AG04450 (cell line): Measurements from ENCODE around the gene FPR2. TPM values are rescaled to one million over a fixed set of nuclear protein-coding genes. Genes with fewer than 3 reads are reported as not detected.

Experiments
- CTCF ChIA-PET: fragments of 300-600, 350-600 bp; formaldehyde crosslinking; extraction: SDS; loops from one replicate; lab custom pipeline; 2022; ENCODE audit warnings: antibody characterized with exemption, inconsistent platforms; lab: Charles Lee
- POLR2A ChIA-PET: fragments of 350-600 bp; formaldehyde crosslinking; extraction: SDS; loops from one replicate; lab custom pipeline; 2021; ENCODE audit warnings: antibody characterized with exemption, inconsistent platforms; lab: Yijun Ruan, JAX
- DNase-seq: peaks from one replicate; pipeline ENCODE4 v3.0.0-alpha.2; 2011; ENCODE audit warnings: low read depth, low spot score
- H3K27ac ChIP-seq: one replicate; pipeline ENCODE4 v1.5.1; 2012; ENCODE audit warnings: low read depth, low read length, control low read depth
- H3K27me3 ChIP-seq: one replicate; pipeline ENCODE4 v1.6.0; 2012; ENCODE audit warnings: low read length; ENCODE audit not compliant: control insufficient read depth, insufficient read depth
- H3K4me3 ChIP-seq: 2 replicates; pipeline ENCODE4 v1.5.1; 2011; ENCODE audit warnings: mild to moderate bottlenecking, low read depth, low read length, control low read depth
- H3K9me3 ChIP-seq: 2 replicates; pipeline ENCODE4 v1.5.1; 2012; ENCODE audit warnings: low read length; ENCODE audit not compliant: control insufficient read depth, insufficient read depth
- polyA plus RNA-seq: library from polyadenylated mRNA; depleted of rRNA; stranded (reverse); fragments of >200 nt; gene quantifications from 2 replicates; pipeline ENCODE4 v1.2.3, GENCODE V29; 2011
- TF ChIP-seq, protein P1 (sequence below): IDR thresholded peaks from 2 replicates; pipeline ENCODE4 v1.5.1; 2011; ENCODE audit warnings: low read depth, low read length, control low read depth, inconsistent platforms

FPR2 gene
- polyA plus RNA-seq, 1 experiment, result not detected

DNA sequence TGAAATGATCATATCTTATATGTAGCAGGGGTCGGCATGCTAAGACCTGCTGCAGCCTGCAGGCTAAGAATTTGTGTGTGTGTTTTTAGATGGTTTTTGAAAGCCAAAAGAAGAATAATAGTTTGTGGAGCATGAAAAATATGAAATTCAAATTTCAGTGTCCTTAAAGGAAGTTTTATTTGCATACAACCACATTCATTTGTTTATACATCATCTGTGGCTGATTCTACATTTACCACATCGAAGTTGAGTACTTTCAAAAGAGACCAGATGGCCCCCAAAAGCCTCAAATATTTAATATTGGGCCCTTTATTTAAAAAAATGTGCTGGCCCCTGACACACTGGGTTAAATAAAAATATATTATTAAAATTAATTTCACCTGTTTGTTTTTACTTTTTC lies 38.5 kb upstream of the FPR2 start:
- Histone ChIP-seq H3K27me3 (peaks cover 53% of the 10 kb centered on the region), H3K27ac (no peak overlapping the region), H3K9me3 (no peaks in the 10 kb centered on the region; the same call in 1 of the 2 replicates), H3K4me3 (no peak overlapping the region)
- no peak for DNase-seq
- ChIA-PET CTCF (no interaction called here), POLR2A (no interaction called here)
- TF ChIP-seq, protein P1, sequence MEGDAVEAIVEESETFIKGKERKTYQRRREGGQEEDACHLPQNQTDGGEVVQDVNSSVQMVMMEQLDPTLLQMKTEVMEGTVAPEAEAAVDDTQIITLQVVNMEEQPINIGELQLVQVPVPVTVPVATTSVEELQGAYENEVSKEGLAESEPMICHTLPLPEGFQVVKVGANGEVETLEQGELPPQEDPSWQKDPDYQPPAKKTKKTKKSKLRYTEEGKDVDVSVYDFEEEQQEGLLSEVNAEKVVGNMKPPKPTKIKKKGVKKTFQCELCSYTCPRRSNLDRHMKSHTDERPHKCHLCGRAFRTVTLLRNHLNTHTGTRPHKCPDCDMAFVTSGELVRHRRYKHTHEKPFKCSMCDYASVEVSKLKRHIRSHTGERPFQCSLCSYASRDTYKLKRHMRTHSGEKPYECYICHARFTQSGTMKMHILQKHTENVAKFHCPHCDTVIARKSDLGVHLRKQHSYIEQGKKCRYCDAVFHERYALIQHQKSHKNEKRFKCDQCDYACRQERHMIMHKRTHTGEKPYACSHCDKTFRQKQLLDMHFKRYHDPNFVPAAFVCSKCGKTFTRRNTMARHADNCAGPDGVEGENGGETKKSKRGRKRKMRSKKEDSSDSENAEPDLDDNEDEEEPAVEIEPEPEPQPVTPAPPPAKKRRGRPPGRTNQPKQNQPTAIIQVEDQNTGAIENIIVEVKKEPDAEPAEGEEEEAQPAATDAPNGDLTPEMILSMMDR, result no peak

DNA sequence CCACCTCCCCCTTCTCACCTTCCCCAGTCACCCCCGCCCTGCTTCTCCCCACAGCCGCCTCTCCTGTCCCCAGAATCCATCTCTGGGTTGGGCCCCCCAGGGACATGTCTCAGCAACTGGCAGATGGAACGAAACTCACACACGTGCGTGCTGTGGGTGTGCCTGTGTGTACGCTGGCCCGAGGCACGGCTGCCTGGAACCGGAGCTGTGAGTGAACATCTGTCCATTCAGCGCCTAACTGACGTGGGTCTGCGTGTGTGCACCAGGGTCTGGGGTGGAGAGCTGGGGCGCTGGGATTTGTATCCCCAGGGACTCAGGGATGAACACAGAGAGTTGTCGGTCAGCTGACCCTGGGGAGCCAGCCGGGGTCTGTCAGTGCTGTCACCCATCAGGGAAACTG lies 36.4 kb upstream of the FPR2 start:
- no peak overlapping the region for H3K27ac ChIP-seq
- DNase-seq, result no peak

DNA sequence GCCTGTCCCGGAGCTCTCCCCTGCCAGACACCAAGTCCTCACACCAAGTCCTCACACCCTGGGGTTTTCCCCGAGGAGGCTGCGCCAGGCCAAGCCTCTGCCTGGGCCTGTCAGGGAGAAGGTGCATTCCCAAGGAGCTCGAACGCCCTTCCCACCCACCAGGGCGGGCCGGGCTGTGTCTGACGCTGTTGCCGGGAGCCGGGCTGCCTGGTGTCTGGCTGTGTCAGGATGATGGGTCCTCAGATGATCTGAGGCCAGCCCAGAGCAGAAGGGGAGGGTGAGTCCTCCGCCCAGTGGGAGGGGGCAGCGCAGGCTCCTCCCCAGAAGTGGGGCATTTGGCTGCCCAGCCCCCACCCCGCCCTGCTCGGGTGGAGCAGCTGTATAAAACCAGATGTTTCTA lies 34.9 kb upstream of the FPR2 start:
- Histone ChIP-seq H3K27me3 (peaks cover 29% of the 10 kb centered on the region), H3K27ac (no peak overlapping the region)
- TF ChIP-seq, protein P1, result no peak

More for the DNA sequence above, 36.4 kb upstream of the FPR2 start:
- peaks cover 41% of the 10 kb centered on the region for H3K27me3 ChIP-seq
- H3K9me3 ChIP-seq, result no peaks in the 10 kb centered on the region; the same call in 1 of the 2 replicates
- CTCF ChIA-PET, result no interaction called here
- POLR2A ChIA-PET, result no interaction called here
- no peak overlapping the region for H3K4me3 ChIP-seq
- TF ChIP-seq, protein P1, result no peak

DNA sequence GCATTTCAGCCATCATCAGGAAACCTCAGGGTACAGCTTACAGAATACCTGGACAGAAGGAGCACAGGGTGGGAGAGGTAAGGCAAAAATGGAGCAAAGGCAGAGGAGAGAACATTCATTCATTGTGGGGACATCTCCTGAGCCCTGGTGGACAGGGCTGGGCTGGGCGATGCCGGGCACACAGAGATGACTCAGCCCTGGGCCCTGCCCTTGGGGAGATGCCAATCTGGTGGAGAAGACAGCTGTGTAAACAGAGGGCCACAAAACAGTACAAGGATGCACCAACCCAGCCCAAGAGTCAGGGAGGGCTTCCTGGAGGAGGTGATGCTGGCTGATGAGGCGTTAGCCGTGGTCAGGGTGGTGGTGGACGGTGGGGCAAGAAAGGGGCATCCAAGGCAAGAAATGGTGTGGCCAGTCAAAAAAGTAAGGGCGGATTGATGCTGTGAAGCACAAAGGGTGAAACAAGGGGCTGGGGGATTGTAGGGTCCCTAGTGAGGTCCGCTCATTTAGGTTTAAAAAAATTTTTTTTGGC lies 33.6 kb upstream of the FPR2 start:
- TF ChIP-seq, protein P1, result no peak
- no peak for DNase-seq
- H3K4me3 ChIP-seq, result no peak overlapping the region
- H3K9me3 ChIP-seq, result no peaks in the 10 kb centered on the region; the same call in 1 of the 2 replicates
- CTCF ChIA-PET, result no interaction called here
- POLR2A ChIA-PET, result no interaction called here
- H3K27ac ChIP-seq, result no peak overlapping the region
- peaks cover 18% of the 10 kb centered on the region for H3K27me3 ChIP-seq

More for the DNA sequence above, 34.9 kb upstream of the FPR2 start:
- POLR2A ChIA-PET, result no interaction called here
- no peaks in the 10 kb centered on the region; the same call in 1 of the 2 replicates for H3K9me3 ChIP-seq
- CTCF ChIA-PET, result interaction anchor here (0.6 kb wide), 1 partner anchor 49 kb away, joined by 4 read pairs; no protein-coding TSS in a partner anchor
- no peak overlapping the region for H3K4me3 ChIP-seq
- no peak for DNase-seq

DNA sequence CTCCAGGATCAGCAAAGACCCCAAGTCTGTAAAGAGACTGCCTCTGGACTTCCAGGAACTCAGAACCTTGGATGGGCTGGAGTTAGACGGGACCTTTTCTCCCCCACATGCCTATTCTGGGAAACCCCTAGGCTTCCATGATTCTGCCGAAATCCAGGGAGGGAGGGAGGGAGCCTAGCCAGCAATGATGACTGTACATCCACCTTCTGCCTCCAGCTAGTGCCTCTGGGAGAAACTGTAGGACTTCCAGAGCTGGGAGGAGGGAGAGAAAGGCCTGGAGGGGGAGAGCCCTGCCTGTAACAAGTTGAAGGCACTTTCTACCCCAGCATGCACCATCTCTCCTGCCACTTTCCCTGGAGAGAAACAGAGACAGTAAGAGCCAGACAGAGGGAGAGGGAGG lies 31.2 kb upstream of the FPR2 start:
- CTCF ChIA-PET, result no interaction called here

More for the DNA sequence above, 31.2 kb upstream of the FPR2 start:
- Histone ChIP-seq H3K27me3 (peaks cover 8% of the 10 kb centered on the region), H3K4me3 (no peak overlapping the region), H3K27ac (no peak overlapping the region), H3K9me3 (no peaks in the 10 kb centered on the region; the same call in 1 of the 2 replicates)
- POLR2A ChIA-PET, result no interaction called here
- no peak for DNase-seq
- TF ChIP-seq, protein P1, result no peak
